ENCODE measurements around the gene SYDE2.

The SYDE2 gene

GRCh38 chr1:85225624-85226380, 25.0 kb upstream of the SYDE2 start:
- DNase-seq: no peak
- Histone ChIP-seq H3K36me3 (no peaks in the 10 kb centered on the region), H3K4me3 (ENCODE audit: low read depth, low read length) (no peak overlapping the region), H3K9me3 (no peaks in the 10 kb centered on the region), H3K27me3 (peaks cover under 1% of the 10 kb centered on the region), H3K4me1 (no peaks in the 10 kb centered on the region)
- no peak for TF ChIP-seq CTCF (IDR thresholded peaks at IDR 0.05; ENCODE audit: low read depth, low read length)

- Histone ChIP-seq H3K27me3 (peaks cover 4% of the 10 kb centered on the region), H3K36me3 (no peaks in the 10 kb centered on the region), H3K4me3 (ENCODE audit: low read depth, low read length) (no peak overlapping the region), H3K9me3 (no peaks in the 10 kb centered on the region), H3K4me1 (no peaks in the 10 kb centered on the region)
- no peak for TF ChIP-seq CTCF (IDR thresholded peaks at IDR 0.05; ENCODE audit: low read depth, low read length)
- DNase-seq: no peak
These were observed 24.2 kb upstream of the SYDE2 start for GRCh38 chr1:85224734-85225623.

DNA sequence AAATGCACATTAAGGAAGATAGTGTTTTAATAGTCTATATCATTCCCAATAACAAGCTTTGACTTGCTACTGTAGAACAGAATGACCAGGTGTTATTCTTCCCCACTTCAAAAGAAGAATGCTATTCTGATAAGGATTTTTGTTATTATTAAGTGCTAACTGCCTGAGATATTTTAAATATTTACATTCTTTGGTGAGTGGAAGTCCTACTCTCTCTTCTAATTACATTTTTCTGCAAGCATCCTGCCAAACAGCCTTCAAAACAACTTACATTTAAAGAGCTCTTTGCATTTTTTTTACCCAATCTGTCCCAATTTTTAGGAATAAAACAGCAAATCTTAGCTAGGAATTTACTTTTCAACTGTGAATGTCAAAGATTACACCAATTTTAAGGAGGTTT, 23.5 kb upstream of the SYDE2 start:
- no peak for TF ChIP-seq CTCF (IDR thresholded peaks at IDR 0.05; ENCODE audit: low read depth, low read length)

GRCh38 chr1:85223334-85223733, 22.5 kb upstream of the SYDE2 start:
- Histone ChIP-seq H3K4me1 (no peaks in the 10 kb centered on the region), H3K27me3 (peaks cover 4% of the 10 kb centered on the region), H3K9me3 (no peaks in the 10 kb centered on the region), H3K4me3 (ENCODE audit: low read depth, low read length) (no peak overlapping the region), H3K36me3 (no peaks in the 10 kb centered on the region)
- no peak for DNase-seq
- TF ChIP-seq CTCF (IDR thresholded peaks at IDR 0.05; ENCODE audit: low read depth, low read length): no peak

More for the DNA sequence above, 23.5 kb upstream of the SYDE2 start:
- DNase-seq: no peak
- Histone ChIP-seq H3K4me1 (no peaks in the 10 kb centered on the region), H3K4me3 (ENCODE audit: low read depth, low read length) (no peak overlapping the region), H3K9me3 (no peaks in the 10 kb centered on the region), H3K27me3 (peaks cover 4% of the 10 kb centered on the region), H3K36me3 (no peaks in the 10 kb centered on the region)

GRCh38 chr1:85220756-85221201, 20.0 kb upstream of the SYDE2 start:
- Histone ChIP-seq H3K27me3 (peaks cover 4% of the 10 kb centered on the region), H3K4me1 (no peaks in the 10 kb centered on the region), H3K4me3 (ENCODE audit: low read depth, low read length) (no peak overlapping the region), H3K9me3 (no peaks in the 10 kb centered on the region), H3K36me3 (no peaks in the 10 kb centered on the region)
- TF ChIP-seq CTCF (IDR thresholded peaks at IDR 0.05; ENCODE audit: low read depth, low read length): no peak
- DNase-seq: no peak
